GM12891 (cell line): ENCODE results near the gene ZNF345.

Experiments
- POLR2A ChIP-seq: IDR thresholded peaks from 2 replicates; pipeline ENCODE4 v1.6.1; 2011; ENCODE audit warnings: low read depth, low read length, control low read depth
- POLR2AphosphoS5 ChIP-seq: IDR thresholded peaks from 2 replicates; pipeline ENCODE4 v1.6.1; 2011; ENCODE audit warnings: low read depth, low read length, control low read depth
- SPI1 ChIP-seq: IDR thresholded peaks from 2 replicates; pipeline ENCODE4 v1.6.1; 2011; ENCODE audit warnings: low read depth, low read length, control low read depth
- TAF1 ChIP-seq: IDR thresholded peaks from 2 replicates; pipeline ENCODE4 v1.6.1; 2011; ENCODE audit warnings: low read depth, low read length, control low read depth

- TF ChIP-seq SPI1 (no peak), POLR2AphosphoS5 (no peak), POLR2A (no peak), TAF1 (no peak)
Measured at GRCh38 chr19:36876993-36877938, 26.6 kb downstream of the ZNF345 start.
